GM12891 (cell line): ENCODE results near the gene CPE.

ENCODE experiments used
- POLR2A ChIP-seq: IDR thresholded peaks from 2 replicates; pipeline ENCODE4 v1.6.1; 2011; ENCODE audit warnings: low read depth, low read length, control low read depth
- POLR2AphosphoS5 ChIP-seq: IDR thresholded peaks from 2 replicates; pipeline ENCODE4 v1.6.1; 2011; ENCODE audit warnings: low read depth, low read length, control low read depth
- SPI1 ChIP-seq: IDR thresholded peaks from 2 replicates; pipeline ENCODE4 v1.6.1; 2011; ENCODE audit warnings: low read depth, low read length, control low read depth
- TAF1 ChIP-seq: IDR thresholded peaks from 2 replicates; pipeline ENCODE4 v1.6.1; 2011; ENCODE audit warnings: low read depth, low read length, control low read depth

GRCh38 chr4:165380805-165381204 lies 2.0 kb downstream of the CPE start:
- TF ChIP-seq TAF1 (no peak), POLR2A (no peak), SPI1 (no peak), POLR2AphosphoS5 (no peak)
